Activated CD4-positive, alpha-beta T cell treated with anti-CD3 and anti-CD28 coated beads for 36 hours (primary cell): Measurements from ENCODE around the gene TOMM22. TPM values are rescaled to one million over a fixed set of nuclear protein-coding genes. Genes with fewer than 3 reads are reported as not detected.
"Not testable (repeated sequence)": the region's sequence is repeated elsewhere in the genome, so short reads cannot be mapped to it uniquely, and the experiment has no call there.

Experiments
- ATAC-seq: fragments of 200-7000 bp; cut with Tn5 transposase; one replicate; pipeline ENCODE4 v1.10.0; 2021; ENCODE audit warnings: mild to moderate bottlenecking, moderate library complexity
- CTCF ChIA-PET: fragments of 350-600 bp; sonication (Branson Sonifier 250); formaldehyde crosslinking; loops from one replicate; lab custom pipeline; 2021; ENCODE audit warnings: antibody characterized with exemption; lab: Charles Lee
- POLR2A ChIA-PET: fragments of 350-600 bp; sonication (Branson Sonifier 250); formaldehyde crosslinking; loops from one replicate; lab custom pipeline; 2021; ENCODE audit warnings: antibody characterized with exemption, inconsistent platforms; lab: Charles Lee
- DNase-seq: peaks from one replicate; pipeline ENCODE4 v3.0.0-alpha.2; 2020
- H3K27ac Mint-ChIP-seq: one replicate; pipeline ENCODE4 v1.8.0; 2021; ENCODE audit warnings: mixed read lengths
- H3K27me3 Mint-ChIP-seq: one replicate; pipeline ENCODE4 v1.8.0; 2021; ENCODE audit warnings: mixed read lengths
- H3K36me3 Mint-ChIP-seq: one replicate; pipeline ENCODE4 v1.8.0; 2021; ENCODE audit warnings: low read depth, mixed read lengths
- H3K4me1 Mint-ChIP-seq: one replicate; pipeline ENCODE4 v1.8.0; 2021; ENCODE audit warnings: mixed read lengths
- H3K4me3 Mint-ChIP-seq: one replicate; pipeline ENCODE4 v1.8.0; 2021; ENCODE audit warnings: mild to moderate bottlenecking, moderate library complexity, mixed read lengths
- H3K9me3 Mint-ChIP-seq: one replicate; pipeline ENCODE4 v1.8.0; 2021; ENCODE audit warnings: low read depth, mixed read lengths
- intact Hi-C, 2 experiments: fragments of 100-400 bp; cut with DNase I in 1 of 2; cut with micrococcal nuclease in 1 of 2; formaldehyde crosslinking; loops; one replicate each; pipeline versions ENCODE4 v1.14.2 to v1.15.1; 2022 to 2024; cut with DNase I, micrococcal nuclease
- total RNA-seq, 2 experiments: library from RNA; stranded (reverse); gene quantifications; one replicate each; pipeline ENCODE4 v1.2.3, GENCODE V29; 2021

TOMM22 gene
- 100 to 1,000 TPM; 146 to 155 TPM for total RNA-seq

GRCh38 chr22:38681582-38682335, at the start of gene TOMM22:
TOMM22 (plus strand) TSS chr22:38681957; CDS start chr22:38681979, 22 bp downstream.
- Mint-ChIP-seq H3K27ac (peak within 1 kb of the TSS; percentile 98), H3K9me3 (no peaks in the 10 kb centered on the region), H3K36me3 (peaks cover 38% of the 10 kb centered on the region), H3K27me3 (no peaks in the 10 kb centered on the region), H3K4me3 (peak within 1 kb of the TSS; percentile 90), H3K4me1 (peaks cover 20% of the 10 kb centered on the region)
- DNase-seq: peak; percentile 92
- ChIA-PET CTCF (interaction anchor here (0.6 to 3.7 kb wide), 28 partner anchors 8 to 797 kb away, joined by 3 to 34 read pairs (median 3); partner anchors contain the start of genes GTPBP1, JOSD1 and TMEM184B), POLR2A (interaction anchor here (0.5 to 2.1 kb wide), 11 partner anchors 8 to 838 kb away, joined by 3 to 13 read pairs (median 5); partner anchors contain the start of genes CBY1 and GTPBP1)
- intact Hi-C loops: loop anchor here (1.0 to 5.0 kb wide), 12 partner anchors 15 to 837 kb away; partner anchors contain the start of genes CBY1 (in 2 of the 2), FAM227A (in 2 of the 2), GTPBP1 (in 2 of the 2) and ANKRD54 (in 1 of the 2)
- ATAC-seq: peak; percentile 98

GRCh38 chr22:38632528-38632927, 49.2 kb upstream of the TOMM22 start:
- no peak overlapping the region for H3K27ac Mint-ChIP-seq
- no peak for ATAC-seq
- H3K4me1 Mint-ChIP-seq: peaks cover 10% of the 10 kb centered on the region
- no peaks in the 10 kb centered on the region for H3K27me3 Mint-ChIP-seq
- no peak overlapping the region for H3K4me3 Mint-ChIP-seq
- CTCF ChIA-PET: no interaction called here
- no peak for DNase-seq
- intact Hi-C loops: no loop called here
- no peaks in the 10 kb centered on the region for H3K9me3 Mint-ChIP-seq
- H3K36me3 Mint-ChIP-seq: no peaks in the 10 kb centered on the region
- POLR2A ChIA-PET: no interaction called here

GRCh38 chr22:38638216-38638615, 43.5 kb upstream of the TOMM22 start:
- intact Hi-C loops: no loop called here
- Mint-ChIP-seq H3K9me3 (no peaks in the 10 kb centered on the region), H3K27ac (no peak overlapping the region), H3K36me3 (no peaks in the 10 kb centered on the region), H3K4me1 (no peaks in the 10 kb centered on the region), H3K27me3 (peaks cover 2% of the 10 kb centered on the region), H3K4me3 (no peak overlapping the region)
- ChIA-PET POLR2A (interaction anchor here (0.6 kb wide), 1 partner anchor 162 kb away, joined by 7 read pairs; no protein-coding TSS in a partner anchor), CTCF (no interaction called here)
- DNase-seq (no peak), ATAC-seq (no peak)

- Mint-ChIP-seq H3K27me3 (peaks cover 2% of the 10 kb centered on the region), H3K9me3 (no peaks in the 10 kb centered on the region), H3K36me3 (no peaks in the 10 kb centered on the region), H3K4me1 (no peaks in the 10 kb centered on the region), H3K27ac (no peak overlapping the region), H3K4me3 (no peak overlapping the region)
- ChIA-PET CTCF (no interaction called here), POLR2A (no interaction called here)
- DNase-seq: no peak
- intact Hi-C loops: no loop called here
- ATAC-seq: no peak
Observed at GRCh38 chr22:38638728-38639127, 43.0 kb upstream of the TOMM22 start.

- ATAC-seq: no peak
- Mint-ChIP-seq H3K9me3 (no peaks in the 10 kb centered on the region), H3K27me3 (peaks cover 2% of the 10 kb centered on the region), H3K27ac (no peak overlapping the region), H3K36me3 (no peaks in the 10 kb centered on the region), H3K4me3 (no peak overlapping the region), H3K4me1 (no peaks in the 10 kb centered on the region)
- intact Hi-C loops: no loop called here
- CTCF ChIA-PET: no interaction called here
- no peak for DNase-seq
- POLR2A ChIA-PET: no interaction called here
Observed at GRCh38 chr22:38641476-38642040, 40.2 kb upstream of the TOMM22 start.

- H3K36me3 Mint-ChIP-seq, ATAC-seq, POLR2A ChIA-PET, H3K9me3 Mint-ChIP-seq, H3K27me3 Mint-ChIP-seq, intact Hi-C loops, DNase-seq, H3K4me3 Mint-ChIP-seq, CTCF ChIA-PET, H3K4me1 Mint-ChIP-seq, H3K27ac Mint-ChIP-seq: not testable (repeated sequence)
Observed at GRCh38 chr22:38644245-38644644, 37.5 kb upstream of the TOMM22 start.

GRCh38 chr22:38645430-38645829, 36.3 kb upstream of the TOMM22 start:
- Mint-ChIP-seq H3K4me1 (no peaks in the 10 kb centered on the region), H3K36me3 (no peaks in the 10 kb centered on the region), H3K9me3 (no peaks in the 10 kb centered on the region), H3K4me3 (no peak overlapping the region), H3K27me3 (peaks cover 2% of the 10 kb centered on the region), H3K27ac (no peak overlapping the region)
- DNase-seq (no peak), ATAC-seq (no peak)
- POLR2A ChIA-PET: no interaction called here
- CTCF ChIA-PET: no interaction called here
- intact Hi-C loops: no loop called here

- H3K36me3 Mint-ChIP-seq: no peaks in the 10 kb centered on the region
- intact Hi-C loops: no loop called here
- CTCF ChIA-PET: interaction anchor here (1.1 kb wide), 1 partner anchor 32 kb away, joined by 3 read pairs; the partner anchor contains the start of gene TOMM22
Observed at GRCh38 chr22:38649841-38650522, 31.8 kb upstream of the TOMM22 start.

GRCh38 chr22:38652859-38653258, 28.9 kb upstream of the TOMM22 start:
- Mint-ChIP-seq H3K27me3 (no peaks in the 10 kb centered on the region), H3K9me3 (no peaks in the 10 kb centered on the region), H3K4me1 (peaks cover 5% of the 10 kb centered on the region), H3K4me3 (no peak overlapping the region), H3K27ac (no peak overlapping the region), H3K36me3 (no peaks in the 10 kb centered on the region)
- intact Hi-C loops: no loop called here
- CTCF ChIA-PET: interaction anchor here (0.6 kb wide), 1 partner anchor 19 kb away, joined by 3 read pairs; no protein-coding TSS in a partner anchor
- ATAC-seq (no peak), DNase-seq (no peak)
- POLR2A ChIA-PET: no interaction called here

More at GRCh38 chr22:38649841-38650522, 31.8 kb upstream of the TOMM22 start:
- Mint-ChIP-seq H3K4me3 (no peak overlapping the region), H3K4me1 (no peaks in the 10 kb centered on the region), H3K9me3 (no peaks in the 10 kb centered on the region), H3K27ac (no peak overlapping the region), H3K27me3 (no peaks in the 10 kb centered on the region)
- DNase-seq (no peak), ATAC-seq (no peak)
- POLR2A ChIA-PET: no interaction called here

GRCh38 chr22:38653741-38654140, 28.0 kb upstream of the TOMM22 start:
- DNase-seq (no peak), ATAC-seq (no peak)
- no peak overlapping the region for H3K4me3 Mint-ChIP-seq
- intact Hi-C loops: no loop called here
- H3K27ac Mint-ChIP-seq: no peak overlapping the region
- H3K4me1 Mint-ChIP-seq: peaks cover 11% of the 10 kb centered on the region
- POLR2A ChIA-PET: no interaction called here
- CTCF ChIA-PET: interaction anchor here (1.1 kb wide), 1 partner anchor 27 kb away, joined by 3 read pairs; no protein-coding TSS in a partner anchor
- no peaks in the 10 kb centered on the region for H3K9me3 Mint-ChIP-seq
- no peaks in the 10 kb centered on the region for H3K36me3 Mint-ChIP-seq
- no peaks in the 10 kb centered on the region for H3K27me3 Mint-ChIP-seq

- ChIA-PET CTCF (no interaction called here), POLR2A (no interaction called here)
- peak overlapping the region; percentile 93 for H3K27ac Mint-ChIP-seq
- H3K9me3 Mint-ChIP-seq: no peaks in the 10 kb centered on the region
- H3K27me3 Mint-ChIP-seq: no peaks in the 10 kb centered on the region
- intact Hi-C loops: loop anchor here (1.0 to 5.0 kb wide), 13 partner anchors 25 to 475 kb away; partner anchors contain the start of genes GTPBP1 (in 2 of the 2), TOMM22 (in 2 of the 2), CSNK1E (in 1 of the 2) and DDX17 (in 1 of the 2)
- no peak for ATAC-seq
- no peaks in the 10 kb centered on the region for H3K36me3 Mint-ChIP-seq
- DNase-seq: no peak
- peaks cover 11% of the 10 kb centered on the region for H3K4me1 Mint-ChIP-seq
- H3K4me3 Mint-ChIP-seq: peak overlapping the region; percentile 79
Observed at GRCh38 chr22:38655519-38656255, 26.1 kb upstream of the TOMM22 start.
